COLO668 (cell line): ENCODE data around the gene PTPRE.

Experiments
- DNase-seq: peaks from one replicate; lab custom pipeline; 2025; ENCODE audit not compliant: unreplicated experiment; lab: John Stamatoyannopoulos, UW

The PTPRE gene

DNA sequence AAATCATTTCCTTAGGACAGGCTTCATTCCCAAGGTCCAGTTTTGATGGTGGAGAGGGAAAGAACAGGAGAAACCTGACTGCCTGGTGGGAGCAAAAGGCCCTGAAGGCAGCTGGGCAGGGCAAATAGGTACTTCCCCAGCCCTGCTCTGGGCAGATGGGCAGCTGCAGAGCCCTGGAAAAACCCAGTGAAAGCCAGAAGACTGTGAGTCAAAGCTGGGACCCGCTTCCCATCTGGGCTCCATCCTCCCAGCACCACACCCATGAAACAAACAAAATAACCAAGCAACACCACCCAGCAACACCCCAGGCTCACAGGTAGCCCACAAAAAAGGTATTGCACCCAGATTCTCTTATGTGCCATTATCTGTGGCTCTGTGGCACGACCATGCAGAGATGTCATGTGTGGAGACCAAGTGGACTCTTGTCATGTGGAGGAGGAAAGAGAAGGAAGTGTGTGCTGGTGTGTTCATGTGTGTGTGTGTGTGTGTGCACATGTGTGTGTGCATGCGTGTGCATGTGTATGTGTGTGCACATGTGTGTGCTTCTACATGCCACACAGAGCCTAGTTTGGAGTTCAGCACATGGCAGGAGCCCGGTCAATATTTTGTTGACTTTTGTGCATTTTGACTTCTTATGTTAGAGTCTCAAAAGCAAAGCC is 24.0 kb upstream of the PTPRE start:
- no peak for DNase-seq

DNA sequence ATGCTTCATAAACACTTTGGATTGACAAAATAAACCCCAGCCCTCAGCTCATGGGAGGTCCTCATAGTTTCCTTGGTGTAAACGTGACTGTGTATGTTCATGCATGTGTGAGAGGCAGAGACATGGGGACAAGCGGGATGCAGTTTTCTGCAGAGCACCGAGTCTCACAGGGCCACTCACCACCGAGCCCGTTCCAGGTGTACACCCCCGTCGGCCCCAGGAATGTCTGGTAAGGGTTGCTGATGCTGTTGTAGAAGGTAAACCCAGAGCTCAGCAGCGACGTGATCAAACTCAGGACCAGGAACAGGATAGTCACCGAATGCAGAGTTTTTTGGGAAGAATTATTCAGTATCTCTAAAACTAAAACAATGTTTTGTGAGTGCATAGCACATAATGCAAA is 23.4 kb upstream of the PTPRE start:
- no peak for DNase-seq

DNA sequence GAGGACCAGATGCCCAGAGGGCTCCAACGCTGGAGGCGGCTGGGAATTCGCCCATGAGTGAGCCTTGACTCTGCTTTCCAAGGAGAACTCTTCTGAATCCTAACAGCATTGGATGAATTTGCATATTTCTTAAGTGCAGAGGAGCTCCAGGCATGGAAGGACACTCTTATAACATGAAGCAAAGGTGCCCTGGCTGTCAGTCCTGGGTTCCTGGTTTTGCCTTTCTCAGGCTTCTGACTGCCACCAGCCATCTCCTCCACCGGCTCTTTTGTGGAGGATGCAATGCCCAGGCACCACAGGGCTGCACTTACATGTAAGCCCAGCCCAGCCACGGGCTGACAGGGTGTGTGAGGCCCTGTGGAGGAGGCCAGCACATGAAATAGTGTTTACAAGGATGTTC is 22.4 kb upstream of the PTPRE start:
- DNase-seq: no peak

DNA sequence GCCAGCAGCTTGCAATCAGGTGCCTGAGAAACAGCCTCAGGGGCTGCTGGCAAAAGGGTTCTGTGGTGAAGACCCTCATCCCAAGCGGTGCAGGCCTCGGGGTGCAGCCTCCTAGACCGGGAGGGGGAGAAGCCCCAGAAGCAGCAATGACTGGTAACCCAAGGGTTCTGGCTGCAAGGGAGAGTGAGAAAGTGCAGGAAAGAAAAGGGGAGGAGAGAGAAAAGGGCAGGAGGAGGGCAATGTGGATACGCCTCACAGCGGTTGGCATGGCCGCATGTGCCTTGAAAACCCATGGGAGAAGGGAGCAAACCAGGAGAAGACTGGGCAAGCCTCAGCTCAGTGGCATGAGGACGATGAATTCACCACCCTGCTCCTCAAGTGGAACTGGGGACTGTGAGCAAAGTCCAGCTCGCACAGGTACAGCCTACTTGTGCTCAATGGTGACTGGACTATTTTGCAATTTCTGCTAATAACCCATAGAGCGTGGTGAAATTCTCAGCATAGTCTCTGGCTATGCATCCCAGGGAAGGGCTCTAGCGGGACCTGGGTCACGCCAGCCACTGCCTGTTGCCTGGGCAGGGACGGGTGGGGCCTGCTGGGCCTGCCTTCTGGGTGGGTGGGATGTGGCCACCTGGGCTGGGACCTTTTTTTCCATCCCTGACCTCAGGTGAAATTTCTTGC is 20.4 kb upstream of the PTPRE start:
- no peak for DNase-seq

DNA sequence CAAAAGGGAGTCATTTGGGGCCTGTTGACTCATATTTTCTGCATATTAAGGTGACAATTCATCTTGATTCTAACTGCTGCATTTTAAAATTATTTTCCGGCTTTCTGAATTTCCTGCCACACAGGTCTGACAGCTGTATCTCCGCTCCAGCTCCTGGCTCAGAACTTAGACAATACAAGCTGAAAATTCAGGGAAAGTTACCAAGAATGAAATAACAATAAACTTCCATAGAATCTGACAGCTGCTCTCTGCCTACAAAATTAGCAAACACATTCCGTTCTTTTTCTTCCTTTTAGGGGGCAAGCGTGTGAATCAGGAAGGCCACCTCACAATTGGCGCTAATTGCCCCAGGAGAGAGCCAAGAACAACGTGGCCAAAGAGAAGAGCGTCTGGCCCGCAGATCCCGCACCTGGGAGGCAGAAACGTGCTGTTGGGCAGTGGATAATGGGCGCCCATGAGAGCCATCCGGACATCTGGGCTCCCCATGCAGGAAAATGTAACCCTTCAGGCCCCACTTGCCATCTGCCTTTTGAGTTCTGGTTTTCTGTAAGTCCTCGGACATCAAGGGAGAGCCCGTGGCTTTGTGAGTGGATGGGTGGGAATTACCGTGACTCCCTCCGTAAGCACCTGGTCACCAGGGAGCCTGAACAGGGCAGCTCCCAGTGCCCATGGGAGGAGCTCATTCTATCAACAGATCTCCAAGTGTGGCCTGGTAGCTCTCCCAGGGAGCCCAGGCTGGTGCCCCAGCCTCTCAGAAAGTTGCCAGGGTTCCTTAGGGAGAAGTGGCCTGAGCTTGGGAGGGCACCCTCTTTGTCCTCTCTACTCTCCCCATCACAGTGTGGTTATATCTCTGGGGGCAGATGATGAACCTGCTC is 19.1 kb upstream of the PTPRE start:
- DNase-seq: no peak

DNA sequence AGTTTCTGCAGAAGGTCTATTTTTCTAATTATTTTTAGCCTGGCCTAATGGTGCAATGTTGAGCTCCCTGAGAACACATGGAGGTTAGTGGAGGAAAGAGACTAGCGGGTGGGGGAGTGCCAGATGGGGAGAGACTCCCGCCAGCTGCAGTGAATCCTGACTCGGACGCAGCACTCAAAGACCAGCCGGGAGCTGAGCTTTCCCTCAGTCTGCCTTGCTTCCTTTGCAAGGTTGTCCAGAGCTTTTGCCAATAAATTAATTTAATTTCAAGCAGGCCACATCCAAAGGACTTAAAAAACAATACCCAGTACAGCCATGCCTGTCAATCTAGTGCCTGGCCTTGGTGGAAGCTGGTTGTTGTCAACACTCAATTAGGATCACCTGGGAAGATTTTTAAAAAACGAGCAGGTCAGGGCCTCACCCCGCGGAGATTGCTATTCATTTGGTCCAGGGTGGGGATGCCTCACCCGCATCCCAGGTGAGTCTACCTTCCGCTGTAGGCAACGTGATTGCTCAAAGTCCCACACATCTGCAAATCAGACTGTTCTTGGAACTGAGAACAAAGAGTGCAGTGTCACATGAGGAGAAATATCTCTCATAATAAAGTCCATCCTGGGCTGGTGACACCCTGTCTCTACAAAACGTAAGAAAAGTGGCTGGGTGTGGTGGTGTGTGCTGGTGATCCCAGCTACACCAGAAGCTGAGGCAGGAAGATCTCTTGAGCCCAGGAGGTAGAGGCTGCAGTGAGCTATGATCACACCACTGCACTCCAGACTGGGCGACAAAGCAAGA is 18.2 kb upstream of the PTPRE start:
- DNase-seq: no peak

DNA sequence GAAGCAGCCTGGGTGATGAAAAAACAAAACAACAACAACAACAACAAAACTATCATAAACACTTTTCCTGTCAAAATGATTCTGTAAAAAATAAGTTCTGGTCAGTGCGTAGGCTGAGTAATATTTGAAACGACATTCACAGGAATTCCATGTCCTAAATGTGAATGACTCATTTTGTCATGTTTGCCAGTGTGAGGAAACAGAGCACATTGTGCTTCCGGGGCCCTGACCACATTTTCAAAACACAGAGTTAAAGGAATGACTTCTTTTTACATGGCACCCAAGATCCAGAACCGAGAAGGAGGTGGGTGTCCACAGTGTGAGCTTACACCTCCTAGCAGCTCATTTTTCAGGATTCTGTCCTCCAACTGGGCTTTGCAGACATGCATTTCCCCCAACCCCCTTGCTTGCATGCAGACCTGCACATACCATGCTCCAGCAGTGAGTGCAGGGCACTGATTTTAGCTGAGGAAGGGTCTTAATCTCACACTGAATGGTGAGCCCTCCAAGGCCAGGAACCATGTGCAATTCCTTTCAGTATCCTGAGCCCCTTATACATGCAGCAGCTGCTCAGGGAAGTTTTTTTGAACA is 17.2 kb upstream of the PTPRE start:
- DNase-seq: no peak

DNA sequence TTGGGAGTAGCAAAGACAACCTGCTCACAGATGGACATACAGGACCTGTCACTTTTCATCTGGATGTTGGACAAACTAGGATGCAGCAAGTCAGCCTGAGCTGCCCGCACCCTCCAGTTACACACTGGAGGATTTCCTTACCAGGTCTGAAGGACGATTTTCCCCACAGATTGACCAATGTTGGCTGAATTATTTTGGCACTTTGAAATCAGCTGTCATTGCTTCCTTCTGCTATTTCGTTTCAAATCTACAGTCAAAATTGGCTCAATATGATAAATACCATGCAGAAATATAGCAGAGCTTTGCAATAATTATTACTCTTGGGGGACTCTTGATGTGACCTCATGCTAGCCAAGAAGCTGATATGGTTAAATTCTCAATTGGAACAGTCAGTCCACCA is 16.7 kb upstream of the PTPRE start:
- DNase-seq: no peak

DNA sequence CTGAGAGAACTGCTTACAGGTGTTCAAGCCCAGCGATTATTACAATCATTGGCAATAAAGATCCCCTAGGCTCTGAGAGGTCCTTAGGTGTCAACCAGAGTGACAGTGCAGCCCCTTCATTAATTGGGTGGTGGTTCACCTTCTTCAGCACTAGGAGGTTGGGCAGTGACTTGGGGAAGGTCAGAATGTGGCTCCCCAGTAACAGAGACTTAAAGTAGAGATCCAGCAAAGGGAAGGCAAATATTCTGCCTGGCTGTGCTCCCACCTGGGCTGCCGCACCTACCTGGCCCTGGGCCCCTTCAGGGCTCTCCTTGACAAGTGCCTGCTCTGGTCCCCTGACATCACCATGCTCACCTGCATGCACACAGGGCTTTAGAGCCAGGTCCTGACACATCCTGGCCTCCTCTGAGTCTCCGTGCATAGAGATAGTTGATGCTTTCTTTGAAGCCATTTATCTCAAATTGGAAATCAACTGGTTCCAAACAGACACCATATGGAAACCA is 16.0 kb upstream of the PTPRE start:
- DNase-seq: no peak

DNA sequence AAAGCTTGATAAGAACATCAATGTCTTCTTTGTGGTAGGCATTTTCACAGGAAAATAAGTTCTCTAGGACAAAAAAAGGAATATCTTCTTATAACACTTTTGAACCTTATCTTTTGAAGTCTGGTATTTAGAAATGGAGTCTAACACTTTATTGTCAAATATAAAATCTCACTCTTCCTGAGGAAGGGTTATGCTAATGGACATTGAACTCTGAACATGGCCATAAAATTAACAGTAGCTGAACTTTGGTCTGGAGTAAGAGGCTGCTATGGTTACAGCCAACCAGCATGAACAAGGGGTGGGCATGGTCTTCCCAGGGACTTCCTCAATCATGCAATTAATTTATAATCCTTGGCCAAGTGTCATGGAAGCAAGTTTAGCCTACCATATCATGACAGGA is 14.2 kb upstream of the PTPRE start, which contains the start of gene CLRN3:
CLRN3 (minus strand) TSS at position 199 of the 400 bp plus-strand sequence; CDS start at position 42, 157 bp downstream.
- DNase-seq: no peak

DNA sequence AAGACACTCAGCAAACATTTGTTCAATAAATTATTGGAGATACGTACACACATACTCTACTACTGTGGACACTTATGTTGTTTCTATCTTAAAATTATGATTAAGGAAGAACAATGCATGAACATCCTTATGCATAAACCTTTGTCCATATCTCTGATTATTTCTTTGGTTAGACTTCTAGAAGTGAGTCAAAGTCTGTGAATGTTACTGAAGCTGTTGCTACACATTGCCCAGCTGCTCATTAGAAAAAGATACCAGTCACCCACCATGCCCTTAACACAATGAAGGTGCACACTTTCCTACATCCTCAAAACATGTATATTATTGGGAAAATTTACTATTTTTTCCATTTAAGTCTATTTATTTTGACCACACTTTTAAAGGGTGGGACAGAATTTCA is 12.8 kb upstream of the PTPRE start:
- DNase-seq: no peak

DNA sequence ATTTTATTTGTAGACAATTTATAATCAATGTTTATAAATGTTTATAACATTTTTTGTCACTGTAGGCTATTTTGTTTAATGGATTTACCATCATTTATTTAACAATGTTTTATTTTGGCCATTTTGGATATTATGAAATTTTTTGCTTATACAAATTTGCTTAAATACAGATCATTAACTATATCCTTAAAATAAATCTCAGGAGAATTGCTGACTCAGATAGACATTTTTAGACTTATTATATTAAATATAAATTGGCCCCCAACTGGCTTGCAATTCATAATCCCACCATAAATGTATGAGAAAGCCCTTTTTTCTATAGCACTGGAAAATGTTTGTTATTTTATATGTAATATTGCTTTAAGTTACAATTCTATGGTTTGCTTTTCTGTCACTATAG is 10.3 kb upstream of the PTPRE start:
- DNase-seq: no peak

DNA sequence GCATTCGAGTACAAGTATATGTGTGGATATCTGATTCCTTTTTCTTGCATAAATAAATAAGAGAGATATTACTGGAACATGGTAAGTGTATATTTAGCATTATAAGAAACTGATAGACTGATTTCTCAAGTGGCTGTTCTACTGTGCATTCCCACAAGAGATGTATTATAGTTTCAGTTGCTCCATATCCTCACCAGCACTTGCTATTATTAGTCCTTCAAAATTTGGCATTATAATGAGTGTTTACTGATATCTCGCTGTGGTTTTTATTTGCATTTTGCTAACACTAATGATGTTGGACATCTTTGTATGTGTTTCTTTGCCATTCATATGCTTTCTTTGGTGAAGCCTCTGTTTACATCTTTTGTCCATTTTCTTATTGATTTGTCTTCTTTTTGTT is 9.7 kb upstream of the PTPRE start:
- no peak for DNase-seq

DNA sequence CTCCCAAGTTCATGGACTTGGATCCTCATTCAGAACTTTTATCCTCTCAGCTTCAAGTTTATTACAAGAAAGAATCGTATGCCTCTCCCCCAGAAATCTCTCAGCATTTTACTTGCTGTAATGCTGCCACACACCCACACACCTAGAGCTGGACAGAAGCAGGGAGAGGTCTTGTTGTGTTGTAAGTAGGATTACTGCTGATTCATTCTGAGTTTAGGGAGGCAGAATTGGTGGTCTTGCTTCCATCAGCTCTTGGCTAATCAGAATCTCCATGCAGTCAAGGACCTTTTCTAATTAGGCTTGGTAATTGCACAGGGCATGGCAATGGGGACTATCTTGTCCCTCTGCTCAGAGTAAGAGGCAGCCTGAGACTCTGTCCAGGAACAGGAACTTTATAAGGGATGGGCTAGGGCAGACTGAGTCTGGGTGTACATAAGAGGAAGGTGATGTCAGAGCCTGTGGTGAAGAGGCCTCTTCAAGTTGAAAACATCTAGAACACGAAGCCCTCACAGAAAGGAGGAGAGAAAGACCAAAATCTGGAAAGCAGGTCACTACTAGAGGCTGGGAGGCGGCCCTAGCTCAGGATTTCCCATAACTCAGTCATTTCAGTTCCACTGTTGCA is 7.0 kb upstream of the PTPRE start:
- DNase-seq: no peak

DNA sequence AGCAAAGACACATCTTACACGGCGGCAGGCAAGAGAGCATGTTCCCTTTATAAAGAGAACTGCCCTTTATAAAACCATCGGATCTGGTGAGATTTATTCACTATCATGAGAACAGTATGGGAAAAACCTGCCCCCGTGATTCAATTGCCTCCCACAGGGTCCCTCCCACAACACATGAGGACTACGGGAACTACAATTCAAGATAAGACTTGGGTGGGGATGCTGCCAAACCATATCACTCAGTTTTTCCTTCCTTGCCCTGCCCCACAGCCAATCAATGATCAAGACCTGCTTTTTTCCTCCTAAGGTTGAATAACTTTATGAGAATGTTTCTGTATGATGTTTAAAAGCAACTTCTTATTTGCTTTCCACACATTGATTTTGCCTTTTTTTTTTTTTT is 3.1 kb upstream of the PTPRE start:
- no peak for DNase-seq

DNA sequence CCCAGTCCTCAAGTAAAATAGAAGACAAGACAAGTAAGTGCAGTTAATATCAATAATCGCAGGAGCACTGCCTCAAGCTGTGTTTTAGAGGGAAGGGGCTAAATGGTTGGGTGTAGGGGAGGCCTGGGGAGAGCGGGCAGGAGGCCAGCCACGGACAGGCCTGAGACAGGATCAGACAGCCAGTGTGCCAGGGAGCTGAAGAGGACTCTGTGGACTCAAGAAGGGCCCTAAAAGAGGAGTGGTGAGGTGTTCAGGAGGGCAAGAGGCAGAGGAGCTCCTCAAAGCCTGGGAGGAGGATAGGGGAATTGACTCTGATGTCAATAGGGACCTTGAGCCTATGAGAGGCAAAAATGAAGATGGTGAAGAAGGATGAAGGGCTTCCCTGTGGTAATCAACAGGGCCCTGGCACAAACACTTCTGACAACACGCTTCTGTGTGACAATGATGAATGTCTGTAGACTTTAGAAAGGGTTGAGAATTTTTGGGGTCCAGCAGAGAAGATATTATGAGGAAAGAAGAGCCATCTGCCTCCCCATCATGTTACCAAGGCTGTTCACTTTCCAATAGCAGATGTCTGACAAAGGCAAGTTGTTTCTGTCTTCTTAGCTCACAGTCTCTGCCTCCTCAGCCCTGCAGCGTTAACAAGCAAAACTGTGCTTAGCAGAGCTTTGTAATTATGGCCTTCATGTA is 2.4 kb upstream of the PTPRE start:
- DNase-seq: no peak

DNA sequence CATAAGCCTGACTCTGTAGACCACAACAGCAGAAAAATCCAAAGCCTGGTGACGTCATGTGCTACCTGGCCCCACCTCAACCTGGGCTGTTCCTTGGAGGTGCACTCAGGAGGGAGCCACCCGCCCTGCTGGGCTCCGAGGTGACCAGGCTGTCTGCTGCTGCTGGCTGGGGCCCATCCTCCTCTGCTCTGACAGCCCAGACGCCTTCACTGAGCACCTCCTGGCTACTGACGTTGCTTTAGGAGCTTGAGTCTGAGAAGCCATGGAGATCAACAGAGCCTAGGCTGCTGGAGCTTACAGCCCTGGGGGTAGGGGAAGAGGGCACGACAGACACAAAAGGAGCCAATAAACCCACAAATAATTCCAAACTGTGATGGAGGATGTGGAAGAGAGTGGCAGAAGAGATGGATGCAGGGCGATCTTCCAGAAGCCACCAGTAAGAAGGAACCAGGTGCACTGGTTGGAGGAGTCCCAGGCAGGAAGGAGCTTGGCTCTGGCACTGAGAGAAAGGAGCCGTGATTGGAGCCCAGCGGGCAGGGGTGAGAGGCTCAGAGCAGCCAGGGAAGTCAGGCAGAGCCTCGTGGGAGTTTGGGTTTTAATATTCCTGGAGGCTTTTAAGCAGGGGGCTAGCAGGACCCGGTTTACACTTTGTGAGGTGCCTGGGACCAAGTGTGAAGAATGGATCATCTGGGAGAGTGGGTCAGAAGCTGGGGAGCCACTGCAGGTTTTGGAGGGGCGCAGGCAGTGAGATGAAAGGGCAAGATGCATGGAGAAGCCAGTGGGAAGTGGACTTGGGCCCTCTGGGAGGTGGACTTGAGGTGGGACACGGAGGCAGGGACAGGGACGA is 1.7 kb upstream of the PTPRE start:
- no peak for DNase-seq

DNA sequence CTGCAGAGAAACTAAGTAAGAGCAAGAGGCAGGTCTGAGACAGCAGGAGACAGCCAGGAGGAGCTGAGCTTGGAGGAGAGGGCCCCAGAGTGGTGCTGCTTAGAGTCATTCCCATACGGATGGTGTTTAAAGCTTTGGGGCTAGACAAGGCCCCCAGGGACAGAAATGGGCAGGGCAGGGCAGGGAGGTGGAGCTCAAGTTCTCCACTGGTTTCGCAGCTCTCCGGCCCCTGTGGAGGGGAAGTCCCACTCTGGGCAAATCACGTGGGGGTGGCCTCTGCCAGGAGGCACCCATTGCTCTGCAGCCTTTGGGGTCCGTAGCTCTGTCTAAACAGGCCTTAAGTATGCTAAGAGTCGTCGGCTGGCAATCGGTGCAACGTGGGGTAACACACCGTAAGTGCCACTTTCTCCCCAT is 1.0 kb upstream of the PTPRE start:
- no peak for DNase-seq
